ENCODE results near the gene EML1. TPM values are rescaled to one million over a fixed set of nuclear protein-coding genes. Genes with fewer than 3 reads are reported as not detected.

The EML1 gene
- polyA plus RNA-seq, 12 donors: 31.6 to 53.3 (median 45.0) TPM; not detected in 1

DNA sequence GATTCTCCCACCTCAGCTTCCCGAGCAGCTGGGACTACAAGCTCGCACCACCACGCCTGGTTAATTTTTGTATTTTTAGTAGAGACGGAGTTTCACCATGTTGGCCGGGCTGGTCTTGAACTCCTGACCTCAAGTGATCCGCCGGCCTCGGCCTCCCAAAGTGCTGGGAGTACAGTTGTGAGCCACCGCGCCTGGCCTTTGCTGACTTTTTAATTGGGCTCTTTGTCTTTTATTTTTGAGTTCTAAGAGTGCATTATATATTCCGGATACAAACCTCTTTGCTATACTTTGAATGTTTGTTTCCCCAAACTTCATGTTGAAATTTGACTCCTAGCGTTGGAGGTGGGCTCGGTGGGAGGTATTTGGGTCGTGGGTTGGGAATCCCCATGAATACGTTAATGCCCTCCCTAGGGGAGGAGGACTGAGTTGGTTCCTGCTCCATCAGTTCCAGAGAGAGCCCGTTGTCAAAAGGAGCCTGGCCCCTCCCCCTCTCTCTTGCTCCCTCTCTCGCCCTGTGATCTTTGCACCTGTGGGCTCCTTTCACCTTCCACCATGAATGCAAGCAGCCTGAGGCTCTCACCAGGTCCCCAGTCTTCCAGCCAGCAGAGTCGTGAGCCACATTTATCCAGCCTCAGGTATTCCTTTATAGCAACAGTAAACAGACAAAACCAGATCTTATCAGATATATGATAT lies 168.8 kb downstream of the EML1 start:
- no peak for DNase-seq

DNA sequence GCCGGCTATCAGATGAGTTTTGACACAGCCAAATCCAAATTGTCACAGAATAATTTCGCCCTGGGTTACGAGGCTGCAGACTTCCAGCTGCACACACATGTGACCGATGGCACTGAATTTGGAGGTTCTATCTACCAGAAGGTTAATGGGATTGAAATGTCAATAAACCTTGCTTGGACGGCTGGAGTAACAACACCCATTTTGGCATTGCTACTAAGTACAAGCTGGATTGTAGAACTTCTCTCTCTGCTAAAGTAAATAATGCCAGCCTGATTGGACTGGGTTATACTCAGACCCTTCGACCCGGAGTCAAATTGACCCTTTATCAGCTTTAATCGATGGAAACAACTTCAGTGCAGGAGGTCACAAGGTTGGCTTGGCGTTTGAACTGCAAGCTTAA lies 171.8 kb downstream of the EML1 start:
- DNase-seq: no peak

DNA sequence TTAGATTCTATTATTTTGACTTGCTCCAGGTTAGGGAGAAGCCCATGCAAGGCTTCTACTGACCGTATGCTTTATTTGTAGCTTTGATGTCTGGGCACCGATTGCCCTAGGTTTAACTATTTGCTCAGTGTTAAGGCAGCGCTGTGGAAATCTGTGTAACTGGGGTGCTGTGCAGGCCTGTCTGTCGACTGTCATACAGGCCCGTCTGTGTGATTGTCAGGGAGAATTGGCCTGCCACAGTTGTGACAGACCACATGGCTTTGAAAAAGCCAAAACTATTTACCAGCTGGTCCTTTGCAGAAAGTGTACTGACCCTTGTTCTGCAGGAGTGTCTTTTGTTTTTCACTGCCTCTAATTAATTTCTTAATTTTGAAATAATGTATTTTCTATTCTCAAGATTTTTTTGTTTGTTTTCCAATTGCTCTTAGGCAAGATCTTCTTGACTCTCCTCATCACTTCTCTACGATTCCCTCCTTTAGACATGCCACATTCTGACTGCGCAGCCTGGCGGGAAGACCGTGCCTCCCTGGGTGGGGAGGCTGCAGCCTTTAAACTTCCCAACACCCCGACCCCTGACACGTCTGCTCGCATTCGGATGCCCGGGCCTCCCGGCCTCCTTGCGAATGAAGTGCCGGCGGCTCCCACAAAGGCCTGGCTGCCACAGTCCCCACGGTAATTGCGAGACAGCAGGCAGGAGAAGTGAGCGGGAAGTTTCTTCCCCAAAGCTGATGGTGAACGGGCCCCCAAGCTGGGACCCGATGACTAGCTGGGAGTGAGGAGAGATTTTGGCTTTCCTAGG lies 173.0 kb downstream of the EML1 start:
- DNase-seq: no peak

DNA sequence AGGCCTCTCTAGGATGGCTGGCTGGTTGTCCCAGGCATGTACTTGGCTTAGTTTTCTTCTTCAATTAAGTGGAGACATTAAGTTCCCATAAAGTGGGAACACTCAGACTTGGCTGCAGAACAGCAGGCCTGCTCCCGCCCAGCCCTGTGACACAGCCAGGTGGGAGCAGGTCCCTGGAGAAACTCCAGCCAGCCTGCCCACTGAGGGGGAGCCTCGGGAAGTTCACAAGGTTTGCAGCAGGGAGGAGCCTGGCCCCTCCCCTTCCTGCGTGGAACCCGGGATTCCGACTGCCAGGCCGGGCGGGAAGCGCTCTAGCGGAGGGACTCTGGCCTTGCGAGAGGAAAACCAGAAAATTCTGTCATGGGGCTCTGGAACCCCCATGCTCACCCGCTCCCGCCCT lies 173.7 kb downstream of the EML1 start:
- DNase-seq: no peak

DNA sequence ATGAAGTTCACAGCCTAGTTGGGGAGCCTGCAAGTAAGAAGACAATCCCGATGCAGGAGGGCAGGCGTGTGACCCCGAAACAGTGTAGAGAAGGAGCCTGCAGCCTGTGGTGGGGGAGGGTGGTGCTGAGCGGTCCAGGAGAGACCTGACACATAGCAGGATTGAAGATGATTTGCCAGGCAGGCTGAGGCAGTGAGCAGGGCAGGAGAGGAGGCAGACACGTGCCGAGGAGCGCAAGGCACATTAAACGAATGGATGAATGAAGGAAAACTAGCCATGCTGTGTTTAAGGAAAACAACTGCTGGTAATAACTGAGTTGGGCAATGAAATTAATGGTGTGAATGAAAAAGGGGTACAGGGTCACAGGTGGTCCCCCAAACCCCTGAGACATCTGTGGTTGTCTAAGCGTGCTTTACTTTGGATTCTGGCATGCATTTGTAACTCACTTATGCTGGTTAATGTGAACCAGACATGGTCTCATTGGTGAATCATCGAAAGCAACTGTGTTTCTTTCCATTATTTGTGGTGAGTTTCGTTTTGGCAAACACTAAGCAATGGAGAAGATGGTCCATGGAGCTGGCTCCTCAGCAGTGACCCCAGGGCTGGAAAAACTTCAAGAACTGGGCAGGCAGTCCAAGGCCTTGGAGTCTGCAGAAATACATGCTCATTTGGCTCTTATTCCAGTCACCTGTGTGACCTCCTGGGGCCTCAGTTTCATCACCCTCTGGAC lies 175.1 kb downstream of the EML1 start:
- no peak for DNase-seq

DNA sequence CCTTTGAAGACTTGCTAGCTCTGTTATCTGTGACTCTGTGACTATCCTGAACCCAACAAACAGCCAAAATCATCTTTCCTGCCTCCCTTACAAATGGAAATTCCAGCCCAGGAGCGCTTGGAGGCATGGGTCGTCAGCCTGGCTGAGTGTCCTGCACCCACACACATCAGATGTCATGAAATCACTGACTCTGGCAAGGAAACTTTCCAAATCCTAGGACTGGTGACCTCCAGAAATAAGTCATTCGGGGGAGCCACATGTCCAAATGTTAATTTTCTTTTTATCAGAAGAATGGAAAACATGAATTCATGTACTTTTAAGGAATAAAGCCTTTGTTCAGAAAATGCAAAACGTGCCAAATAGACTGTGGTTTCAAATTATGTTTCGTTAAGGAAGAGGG lies 175.7 kb downstream of the EML1 start:
- DNase-seq: no peak

DNA sequence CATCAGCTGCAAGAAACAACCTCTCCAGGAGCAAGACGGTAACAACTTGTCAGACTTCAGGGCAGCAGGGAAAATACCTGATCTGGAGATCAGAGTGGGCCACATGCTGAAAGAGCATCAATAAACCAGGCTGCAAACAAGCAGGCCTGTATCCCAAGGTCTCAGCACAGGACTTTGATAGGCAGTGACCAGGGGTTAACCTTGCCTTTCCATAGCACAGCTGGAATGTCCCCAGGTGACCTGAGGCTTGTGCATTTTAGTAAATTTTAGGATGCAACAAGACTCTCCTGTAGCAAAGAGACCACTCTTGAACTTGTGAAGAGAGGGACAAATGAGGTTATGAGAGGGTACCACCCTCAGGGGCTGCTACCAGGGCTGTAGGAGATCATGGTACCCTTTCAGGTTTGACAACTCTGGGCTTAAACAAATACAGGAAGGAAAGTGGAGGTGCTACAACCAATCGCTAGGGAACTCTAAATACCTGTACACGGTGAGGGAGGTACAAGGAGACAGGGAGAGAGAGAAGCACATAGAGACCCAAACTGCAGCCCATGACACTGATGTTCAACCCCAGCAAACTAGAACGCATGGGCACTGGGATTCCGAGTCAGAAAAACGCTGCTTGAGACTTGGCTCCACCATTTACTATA lies 176.6 kb downstream of the EML1 start:
- DNase-seq: no peak

DNA sequence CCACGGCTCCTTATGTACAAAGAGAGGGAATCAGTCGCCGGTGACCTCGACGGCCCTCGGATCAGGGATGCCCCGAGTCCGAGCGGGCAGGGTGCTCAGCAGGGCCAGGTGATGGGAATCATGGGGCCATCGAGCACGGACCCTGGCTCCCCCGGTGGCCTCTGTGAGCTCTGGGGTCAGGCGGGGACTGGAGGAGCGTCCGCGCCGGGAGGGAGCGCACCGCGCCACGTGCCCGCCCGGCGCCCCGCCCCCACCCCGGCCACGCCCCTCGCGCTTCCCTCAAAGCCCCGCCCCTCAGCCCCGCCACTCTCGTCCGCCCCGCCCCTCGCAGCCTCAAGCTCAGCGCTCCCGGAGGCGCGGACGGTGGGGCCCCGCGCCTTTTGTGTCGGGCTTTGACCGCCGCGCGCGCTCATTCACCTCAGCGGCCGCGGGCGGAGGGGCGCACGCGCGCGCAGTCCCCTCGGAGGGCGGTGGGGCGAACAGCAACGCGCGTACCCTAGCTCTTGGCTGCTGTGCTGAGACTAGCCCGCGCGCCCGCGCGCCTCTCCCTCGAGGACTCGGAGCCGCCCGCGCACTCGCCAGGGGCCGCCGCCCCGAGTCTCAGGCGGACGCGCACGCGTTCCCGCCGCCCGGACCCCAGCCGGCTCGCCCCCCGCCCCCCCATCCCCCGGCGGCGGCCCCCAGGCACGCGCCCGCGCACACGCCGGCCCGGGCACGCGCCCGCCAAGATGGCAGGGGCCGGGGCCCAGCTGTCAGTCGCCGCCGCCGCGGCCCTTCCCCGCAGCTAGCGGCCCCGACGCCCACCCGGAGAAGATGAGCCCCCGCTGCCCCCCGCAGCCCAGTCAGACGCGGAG lies 178.1 kb downstream of the EML1 start:
- DNase-seq: peak; percentile 72

DNA sequence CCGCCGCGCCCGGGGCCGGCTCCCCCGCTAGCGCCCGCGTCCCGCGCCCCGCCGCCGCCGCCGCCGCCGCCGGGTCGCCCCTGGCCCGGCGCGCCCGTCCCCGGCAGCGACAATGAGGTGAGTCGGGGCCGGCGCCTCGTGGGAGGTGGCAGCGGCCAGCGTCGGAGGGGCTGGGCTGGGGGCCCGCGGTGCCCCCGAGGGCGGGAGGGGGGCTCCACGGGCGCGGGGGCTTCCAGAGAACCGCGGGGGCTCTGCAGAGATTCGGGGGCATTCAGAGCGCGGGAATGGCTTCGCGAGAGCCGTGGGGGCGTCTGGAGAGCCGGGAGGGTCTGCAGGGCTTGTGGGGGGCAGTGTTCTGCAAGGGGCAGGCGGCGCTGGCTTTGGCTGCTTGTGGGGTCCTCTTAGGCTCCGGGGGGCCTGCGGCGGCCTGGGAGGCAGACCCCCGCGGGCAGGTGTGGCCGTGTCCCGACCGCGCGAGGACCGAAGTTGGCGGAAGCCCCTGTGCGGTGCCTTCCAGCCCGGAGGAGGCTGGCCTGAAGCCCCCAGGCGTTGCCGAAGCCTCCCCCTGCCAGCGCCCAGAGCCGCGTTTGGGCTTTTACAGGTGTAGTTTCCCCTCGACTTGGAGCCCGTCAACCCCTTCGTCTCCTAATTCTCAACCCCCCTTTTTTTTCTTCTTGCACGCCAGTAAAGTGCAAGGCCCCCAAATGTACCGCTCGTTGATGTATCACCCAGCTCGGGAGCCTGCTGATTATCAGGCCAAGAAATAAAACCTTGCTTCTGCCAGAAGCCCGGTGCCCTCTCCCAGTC lies 178.9 kb downstream of the EML1 start:
- no peak for DNase-seq

DNA sequence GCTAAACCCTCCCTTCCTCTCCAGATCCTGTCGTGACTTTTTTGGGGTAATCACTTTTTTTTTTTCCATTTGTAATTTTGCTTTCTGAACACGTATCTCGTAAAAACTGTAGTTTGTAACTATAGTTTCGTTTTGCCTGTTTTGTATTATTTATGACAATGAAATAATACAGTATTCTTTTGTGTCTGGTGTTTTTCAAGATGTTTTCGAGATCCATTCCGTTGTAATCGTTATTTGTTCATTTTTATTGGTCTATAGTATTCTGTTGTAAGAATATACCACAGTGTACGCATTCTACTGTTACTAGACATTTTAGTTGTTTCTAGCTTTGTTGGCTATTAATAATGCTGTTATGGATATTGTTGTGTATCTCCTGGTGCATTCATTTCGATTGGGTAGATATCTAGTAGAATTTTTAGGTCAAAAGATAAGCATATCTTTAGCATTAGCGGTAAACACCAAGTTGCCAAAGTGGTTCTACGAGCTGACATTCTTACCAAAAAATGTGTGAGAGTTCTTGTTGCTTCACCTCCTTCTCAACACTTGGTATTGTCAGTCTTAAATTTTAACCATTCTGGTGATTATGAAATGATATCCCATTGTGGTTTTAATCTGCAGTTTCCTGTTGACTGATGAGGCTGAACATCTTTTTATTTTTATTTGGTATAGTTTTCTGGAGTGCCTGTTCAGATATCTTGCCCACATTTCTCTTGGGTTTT lies 179.7 kb downstream of the EML1 start:
- no peak for DNase-seq

DNA sequence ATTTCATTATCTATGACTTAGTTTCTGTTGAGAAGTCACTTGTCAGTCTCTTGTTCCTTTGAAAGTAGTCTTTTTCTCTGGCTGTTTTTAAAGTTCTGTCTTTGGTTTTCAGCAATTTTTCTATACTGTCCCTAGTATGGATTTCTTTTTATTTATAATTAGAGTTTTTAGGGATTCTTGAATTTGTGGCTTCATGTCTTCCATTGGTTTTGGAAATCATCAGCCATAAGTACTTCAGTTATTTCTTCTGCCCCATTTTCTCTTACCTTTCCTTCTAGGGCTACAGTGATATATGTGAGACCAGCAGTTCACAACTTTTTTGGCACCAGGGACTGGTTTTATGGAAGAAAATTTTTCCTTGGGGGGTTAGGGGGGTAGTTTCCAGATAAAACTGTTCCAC lies 182.0 kb downstream of the EML1 start:
- no peak for DNase-seq

DNA sequence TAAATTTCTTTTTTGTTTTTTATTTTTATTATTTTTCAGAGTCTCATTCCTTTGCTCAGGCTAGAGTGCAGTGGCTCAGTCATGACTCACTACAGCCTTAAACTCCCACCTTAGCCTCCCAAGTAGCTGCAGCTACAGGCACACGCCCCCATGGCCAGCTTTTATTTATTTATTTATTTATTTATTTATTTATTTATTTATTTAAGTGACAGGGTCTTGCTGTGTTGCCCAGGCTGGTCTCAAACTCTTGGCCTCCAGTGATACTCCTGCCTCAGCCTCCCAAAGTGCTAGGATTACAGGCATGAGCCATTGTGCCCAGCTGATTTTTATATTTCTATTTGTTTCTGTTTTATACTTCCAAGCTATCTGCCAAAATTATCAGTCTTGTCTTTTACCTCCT lies 182.8 kb downstream of the EML1 start:
- DNase-seq: no peak

DNA sequence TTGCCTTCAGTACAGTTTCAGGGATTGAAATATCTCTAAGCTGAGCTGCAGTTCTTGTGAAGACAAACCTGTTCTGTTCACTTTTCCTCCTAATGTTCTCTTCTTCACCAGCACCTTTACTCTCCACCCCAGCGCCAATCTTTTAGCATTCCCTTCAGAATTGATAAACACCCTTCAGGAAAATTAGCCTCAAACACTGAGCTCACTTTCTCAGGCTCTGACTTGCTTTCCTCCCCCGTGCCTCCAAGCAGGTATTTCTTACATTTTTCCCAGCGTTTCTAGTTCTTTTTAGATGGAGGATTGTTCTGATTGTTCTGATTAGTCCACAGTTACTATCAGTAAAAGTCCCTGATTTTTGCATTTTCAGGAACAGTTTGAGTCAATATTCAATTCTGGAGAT lies 183.5 kb downstream of the EML1 start:
- no peak for DNase-seq

DNA sequence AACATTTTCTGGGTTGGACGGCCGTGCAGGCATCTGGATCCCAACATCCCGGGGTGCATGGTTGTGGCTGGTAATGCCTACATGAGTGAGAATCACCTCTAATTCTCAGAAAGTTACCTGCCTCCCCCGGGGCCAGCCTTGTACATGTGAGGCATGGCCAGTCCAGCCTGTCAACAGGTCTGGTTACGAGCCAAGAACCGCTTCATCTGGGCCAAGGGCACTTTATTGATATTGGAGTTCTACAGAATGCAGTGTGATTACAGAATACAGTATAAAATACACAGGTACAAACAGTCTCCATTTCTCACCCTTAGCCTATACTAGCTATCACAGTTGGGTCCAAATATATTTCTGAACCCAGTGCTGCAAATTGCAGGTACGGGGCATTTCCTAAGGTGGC lies 187.1 kb downstream of the EML1 start:
- DNase-seq: no peak

DNA sequence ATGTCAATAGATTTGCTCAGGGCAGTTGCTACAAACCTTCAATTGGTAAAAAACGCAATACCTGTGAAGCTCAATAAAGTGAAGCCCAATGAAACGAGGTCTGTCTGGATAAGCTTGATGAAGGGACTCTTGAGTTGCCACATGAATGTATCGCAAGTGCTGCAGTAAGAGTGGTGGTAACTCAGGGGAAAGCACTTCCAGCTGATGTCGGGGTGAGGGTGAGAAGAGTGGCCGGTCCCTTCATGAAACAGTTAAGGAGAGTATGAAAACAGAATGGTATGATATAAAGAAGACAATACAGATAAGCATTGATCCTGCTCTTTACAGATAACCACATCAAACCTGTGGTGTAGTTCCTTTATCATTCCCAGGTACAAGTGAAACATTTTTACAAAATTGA lies 188.6 kb downstream of the EML1 start:
- DNase-seq: no peak

DNA sequence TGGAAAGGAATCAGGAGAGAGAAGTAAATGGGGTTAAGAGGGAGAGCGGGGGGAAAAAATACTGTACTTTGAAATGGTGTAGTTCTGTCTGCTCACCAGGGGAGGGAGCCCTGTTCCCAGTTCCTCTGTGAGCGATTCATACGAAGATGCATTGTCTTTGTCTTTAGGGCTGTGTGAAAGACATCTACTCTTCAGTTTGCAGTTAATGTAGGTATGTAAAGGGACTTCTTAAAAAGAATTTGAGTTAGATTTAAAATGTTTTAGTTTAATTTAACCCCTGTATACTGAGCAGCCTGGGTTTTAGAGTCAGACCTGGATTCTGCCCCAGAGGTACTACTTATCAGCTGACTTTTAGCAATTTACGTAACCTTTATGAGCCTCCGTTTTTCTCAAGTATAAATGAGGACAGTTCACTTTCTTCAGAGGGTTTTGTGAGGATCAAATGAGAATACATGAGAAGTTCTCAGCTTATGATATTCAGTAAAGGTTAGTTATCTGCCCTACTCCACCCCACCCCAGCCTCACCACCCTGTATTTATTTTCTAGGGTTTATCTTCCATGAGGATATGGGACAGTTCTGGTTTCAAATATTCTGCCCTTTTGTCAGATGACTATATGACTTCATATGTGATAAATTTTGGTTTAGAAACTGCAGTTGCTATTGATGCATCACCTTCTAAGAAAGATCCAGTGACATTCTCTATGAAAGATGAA lies 189.5 kb downstream of the EML1 start:
- DNase-seq: peak; percentile 74

DNA sequence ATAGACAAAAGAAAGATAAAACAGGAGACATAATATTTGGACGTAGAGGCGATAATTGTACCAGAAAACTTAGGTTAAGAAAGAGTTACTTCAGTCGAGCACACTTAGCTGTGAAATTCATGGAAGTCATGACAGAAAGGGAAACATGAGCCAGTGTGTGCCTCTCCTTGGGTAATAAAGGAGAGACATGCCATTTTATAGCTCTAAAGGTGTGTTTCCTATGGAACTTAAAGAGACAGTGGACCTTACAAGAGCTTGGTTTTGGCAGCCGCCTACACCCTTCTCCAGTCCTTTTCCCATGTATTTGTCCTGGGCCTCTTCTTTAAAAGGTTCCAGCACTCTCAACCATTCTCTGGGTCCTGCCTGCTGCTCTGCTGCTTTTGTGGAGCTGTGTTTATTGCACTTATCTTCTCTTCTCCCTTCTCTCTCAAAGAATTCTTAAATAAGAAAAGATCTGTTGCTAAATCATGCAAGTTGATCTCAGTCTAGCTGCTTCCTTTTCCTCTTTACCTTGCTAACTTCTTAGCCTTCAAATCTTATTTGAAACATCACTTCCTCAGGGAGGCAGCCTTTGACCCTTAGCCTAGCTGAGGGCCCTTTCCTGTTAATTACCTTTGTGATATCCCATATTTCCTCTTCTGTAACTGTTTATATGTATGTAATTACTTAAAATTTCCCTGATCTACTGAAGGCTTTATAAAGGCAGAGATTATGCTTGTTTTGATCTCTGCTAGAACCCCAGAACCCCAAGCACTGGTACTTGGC lies 190.2 kb downstream of the EML1 start:
- no peak for DNase-seq

DNA sequence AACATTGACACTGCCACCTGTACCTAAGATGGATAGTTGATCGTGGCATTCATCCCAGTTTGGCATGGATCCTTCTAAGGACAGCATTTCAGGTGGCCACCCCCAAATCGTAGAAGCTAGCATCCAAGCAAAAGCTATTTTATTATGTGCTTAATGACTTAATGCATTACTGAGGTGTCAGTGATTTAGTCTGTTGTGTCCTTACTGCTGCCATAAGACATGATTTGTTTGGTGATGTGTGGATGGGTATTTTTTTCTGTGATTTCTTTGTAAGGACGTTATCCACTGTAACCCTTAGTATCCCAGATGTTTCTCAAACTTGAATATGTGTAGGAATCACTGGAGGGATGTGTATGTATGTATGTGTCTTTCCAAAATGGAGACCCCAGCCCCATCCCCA lies 190.8 kb downstream of the EML1 start:
- no peak for DNase-seq

Measured in muscle of arm (tissue), 12 donors.